Measurements from ENCODE around the gene TRIML1. TPM values are rescaled to one million over a fixed set of nuclear protein-coding genes. Genes with fewer than 3 reads are reported as not detected.
A peak's percentile ranks its signal among the peaks of the same experiment; 100 is the strongest.
"Not testable (repeated sequence)": the region's sequence is repeated elsewhere in the genome, so short reads cannot be mapped to it uniquely, and the experiment has no call there.

Gene TRIML1
- total RNA-seq, 1 experiment from 2014 or later: not detected

GRCh38 chr4:188143731-188144130 is 4.5 kb downstream of the TRIML1 start:
- Histone ChIP-seq H3K4me3 (no peak overlapping the region), H3K36me3 (no peaks in the 10 kb centered on the region), H3K27me3 (no peaks in the 10 kb centered on the region; the same call in 1 of the 2 replicates), H3K9me3 (no peaks in the 10 kb centered on the region)
- peak; percentile 17 for DNase-seq

- DNase-seq: no peak
- no peaks in the 10 kb centered on the region; the same call in 1 of the 2 replicates for H3K27me3 ChIP-seq
- no peaks in the 10 kb centered on the region for H3K36me3 ChIP-seq
- no peaks in the 10 kb centered on the region for H3K9me3 ChIP-seq
- no peak overlapping the region for H3K4me3 ChIP-seq
Measured at GRCh38 chr4:188145601-188146000, 6.4 kb downstream of the TRIML1 start.

GRCh38 chr4:188146618-188147017 is 7.4 kb downstream of the TRIML1 start:
- DNase-seq: no peak
- H3K9me3 ChIP-seq: no peaks in the 10 kb centered on the region
- no peaks in the 10 kb centered on the region for H3K36me3 ChIP-seq
- H3K27me3 ChIP-seq: no peaks in the 10 kb centered on the region; the same call in 1 of the 2 replicates
- H3K4me3 ChIP-seq: no peak overlapping the region

- Histone ChIP-seq H3K9me3 (no peaks in the 10 kb centered on the region), H3K36me3 (no peaks in the 10 kb centered on the region), H3K27me3 (no peaks in the 10 kb centered on the region; the same call in 1 of the 2 replicates), H3K4me3 (no peak overlapping the region)
- DNase-seq: no peak
Measured at GRCh38 chr4:188147176-188147575, 7.9 kb downstream of the TRIML1 start.

GRCh38 chr4:188147776-188148175 is 8.5 kb downstream of the TRIML1 start:
- no peaks in the 10 kb centered on the region; the same call in 1 of the 2 replicates for H3K27me3 ChIP-seq
- no peak overlapping the region for H3K4me3 ChIP-seq
- no peaks in the 10 kb centered on the region for H3K36me3 ChIP-seq
- no peak for DNase-seq
- H3K9me3 ChIP-seq: no peaks in the 10 kb centered on the region

- no peak overlapping the region for H3K4me3 ChIP-seq
- no peak for DNase-seq
- no peaks in the 10 kb centered on the region for H3K27me3 ChIP-seq
- H3K36me3 ChIP-seq: no peaks in the 10 kb centered on the region
- H3K9me3 ChIP-seq: no peaks in the 10 kb centered on the region
Measured at GRCh38 chr4:188154668-188155405, 15.6 kb downstream of the TRIML1 start.

GRCh38 chr4:188158336-188158735 is 19.1 kb downstream of the TRIML1 start:
- DNase-seq: no peak
- no peaks in the 10 kb centered on the region for H3K27me3 ChIP-seq
- H3K9me3 ChIP-seq: no peaks in the 10 kb centered on the region
- no peaks in the 10 kb centered on the region for H3K36me3 ChIP-seq
- H3K4me3 ChIP-seq: no peak overlapping the region

- H3K36me3 ChIP-seq, H3K4me3 ChIP-seq, H3K9me3 ChIP-seq, DNase-seq, H3K27me3 ChIP-seq: not testable (repeated sequence)
Measured at GRCh38 chr4:188159513-188160226, 20.4 kb downstream of the TRIML1 start.

- no peak for DNase-seq
- H3K4me3 ChIP-seq: no peak overlapping the region
Measured at GRCh38 chr4:188160406-188160805, 21.2 kb downstream of the TRIML1 start.

GRCh38 chr4:188161167-188161566 is 21.9 kb downstream of the TRIML1 start:
- no peak for DNase-seq
- Histone ChIP-seq H3K36me3 (no peaks in the 10 kb centered on the region), H3K27me3 (no peaks in the 10 kb centered on the region), H3K4me3 (no peak overlapping the region), H3K9me3 (no peaks in the 10 kb centered on the region)

More at GRCh38 chr4:188160406-188160805, 21.2 kb downstream of the TRIML1 start:
- no peaks in the 10 kb centered on the region for H3K9me3 ChIP-seq
- no peaks in the 10 kb centered on the region for H3K27me3 ChIP-seq
- no peaks in the 10 kb centered on the region for H3K36me3 ChIP-seq

GRCh38 chr4:188162698-188163097 is 23.5 kb downstream of the TRIML1 start:
- H3K36me3 ChIP-seq: no peaks in the 10 kb centered on the region
- no peak overlapping the region for H3K4me3 ChIP-seq
- no peak for DNase-seq
- H3K27me3 ChIP-seq: no peaks in the 10 kb centered on the region
- H3K9me3 ChIP-seq: no peaks in the 10 kb centered on the region

GRCh38 chr4:188168726-188169373 is 29.6 kb downstream of the TRIML1 start:
- Histone ChIP-seq H3K4me3 (no peak overlapping the region), H3K36me3 (no peaks in the 10 kb centered on the region)
- no peak for DNase-seq

GRCh38 chr4:188171551-188171950 is 32.3 kb downstream of the TRIML1 start:
- Histone ChIP-seq H3K36me3 (no peaks in the 10 kb centered on the region), H3K27me3 (no peaks in the 10 kb centered on the region), H3K9me3 (no peaks in the 10 kb centered on the region), H3K4me3 (no peak overlapping the region)
- peak; percentile 20 for DNase-seq

More at GRCh38 chr4:188168726-188169373, 29.6 kb downstream of the TRIML1 start:
- no peaks in the 10 kb centered on the region for H3K27me3 ChIP-seq
- H3K9me3 ChIP-seq: no peaks in the 10 kb centered on the region

- H3K9me3 ChIP-seq: no peaks in the 10 kb centered on the region
- H3K36me3 ChIP-seq: no peaks in the 10 kb centered on the region
- H3K27me3 ChIP-seq: no peaks in the 10 kb centered on the region
- no peak overlapping the region for H3K4me3 ChIP-seq
- no peak for DNase-seq
Measured at GRCh38 chr4:188175288-188175687, 36.0 kb downstream of the TRIML1 start.

- no peaks in the 10 kb centered on the region for H3K36me3 ChIP-seq
- DNase-seq: no peak
Measured at GRCh38 chr4:188177997-188178675, 38.9 kb downstream of the TRIML1 start.

GRCh38 chr4:188178806-188179205 is 39.6 kb downstream of the TRIML1 start:
- Histone ChIP-seq H3K36me3 (no peaks in the 10 kb centered on the region), H3K9me3 (no peaks in the 10 kb centered on the region), H3K27me3 (no peaks in the 10 kb centered on the region), H3K4me3 (no peak overlapping the region)
- no peak for DNase-seq

More at GRCh38 chr4:188177997-188178675, 38.9 kb downstream of the TRIML1 start:
- Histone ChIP-seq H3K4me3 (no peak overlapping the region), H3K9me3 (no peaks in the 10 kb centered on the region), H3K27me3 (no peaks in the 10 kb centered on the region)

- Histone ChIP-seq H3K36me3 (no peaks in the 10 kb centered on the region), H3K9me3 (no peaks in the 10 kb centered on the region), H3K27me3 (no peaks in the 10 kb centered on the region), H3K4me3 (no peak overlapping the region)
- no peak for DNase-seq
Measured at GRCh38 chr4:188187106-188187505, 47.9 kb downstream of the TRIML1 start.
